ENCODE results near the gene MYH9. TPM values are rescaled to one million over a fixed set of nuclear protein-coding genes. Genes with fewer than 3 reads are reported as not detected.

The MYH9 gene
- total RNA-seq, 4 donors from 2014 or later, result 215 to 1,171 (median 400) TPM

DNA sequence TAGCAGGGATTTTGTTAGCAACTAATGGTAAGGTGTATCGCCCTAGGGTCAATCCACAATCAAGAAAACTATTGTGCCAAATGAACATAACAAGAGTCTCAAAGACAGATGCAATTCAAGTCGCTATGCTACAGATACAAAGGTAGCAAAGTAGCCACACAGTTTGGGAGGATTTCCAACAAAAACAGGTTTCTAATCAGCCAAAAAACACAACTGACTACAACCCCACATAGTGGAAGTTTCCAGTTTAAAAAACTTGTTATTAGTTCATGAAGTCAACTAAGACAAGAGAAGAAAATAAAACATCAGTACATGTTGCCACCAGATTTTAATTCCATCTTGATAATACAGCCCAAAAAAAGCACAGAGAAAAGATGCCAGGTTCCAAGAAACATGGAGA is 38.0 kb downstream of the MYH9 start:
- DNase-seq, result no peak
- H3K27ac ChIP-seq, result peak overlapping the region; percentile 96 to 98
- no peaks in the 10 kb centered on the region for H3K27me3 ChIP-seq
- TF ChIP-seq, protein P1, sequence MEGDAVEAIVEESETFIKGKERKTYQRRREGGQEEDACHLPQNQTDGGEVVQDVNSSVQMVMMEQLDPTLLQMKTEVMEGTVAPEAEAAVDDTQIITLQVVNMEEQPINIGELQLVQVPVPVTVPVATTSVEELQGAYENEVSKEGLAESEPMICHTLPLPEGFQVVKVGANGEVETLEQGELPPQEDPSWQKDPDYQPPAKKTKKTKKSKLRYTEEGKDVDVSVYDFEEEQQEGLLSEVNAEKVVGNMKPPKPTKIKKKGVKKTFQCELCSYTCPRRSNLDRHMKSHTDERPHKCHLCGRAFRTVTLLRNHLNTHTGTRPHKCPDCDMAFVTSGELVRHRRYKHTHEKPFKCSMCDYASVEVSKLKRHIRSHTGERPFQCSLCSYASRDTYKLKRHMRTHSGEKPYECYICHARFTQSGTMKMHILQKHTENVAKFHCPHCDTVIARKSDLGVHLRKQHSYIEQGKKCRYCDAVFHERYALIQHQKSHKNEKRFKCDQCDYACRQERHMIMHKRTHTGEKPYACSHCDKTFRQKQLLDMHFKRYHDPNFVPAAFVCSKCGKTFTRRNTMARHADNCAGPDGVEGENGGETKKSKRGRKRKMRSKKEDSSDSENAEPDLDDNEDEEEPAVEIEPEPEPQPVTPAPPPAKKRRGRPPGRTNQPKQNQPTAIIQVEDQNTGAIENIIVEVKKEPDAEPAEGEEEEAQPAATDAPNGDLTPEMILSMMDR (IDR thresholded peaks at IDR 0.05), result no peak
- TF ChIP-seq POLR2A (IDR thresholded peaks at IDR 0.05), result no peak
- intact Hi-C loops (cut with DNase I; ENCODE audit: low total_unique reads), result no loop called here
- H3K9me3 ChIP-seq, result no peaks in the 10 kb centered on the region
- H3K36me3 ChIP-seq, result no peaks in the 10 kb centered on the region
- no peak overlapping the region for H3K4me3 ChIP-seq
- H3K4me1 ChIP-seq, result peaks cover 4 to 40% of the 10 kb centered on the region in 2 donors

DNA sequence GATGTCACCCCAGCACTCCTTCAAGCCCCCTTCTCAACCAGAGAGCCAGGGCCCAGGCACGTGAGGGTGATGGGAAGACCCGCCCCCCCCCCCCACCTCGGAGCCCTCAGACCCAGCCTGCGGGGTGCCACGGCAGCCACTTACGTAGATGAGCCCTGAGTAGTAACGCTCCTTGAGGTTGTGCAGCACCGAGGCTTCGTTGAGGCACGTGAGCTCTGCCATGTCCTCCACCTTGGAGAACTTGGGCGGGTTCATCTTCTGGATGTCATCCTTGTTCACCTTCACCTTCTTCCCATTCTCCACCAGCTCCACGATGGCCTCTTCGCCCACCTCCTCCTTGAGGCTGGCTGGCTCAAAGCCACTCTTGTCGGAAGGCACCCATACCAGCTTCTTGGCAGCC is 39.0 kb downstream of the MYH9 start:
- Histone ChIP-seq H3K27me3 (no peaks in the 10 kb centered on the region), H3K4me3 (no peak overlapping the region), H3K9me3 (no peaks in the 10 kb centered on the region), H3K4me1 (peaks cover 4 to 46% of the 10 kb centered on the region in 2 donors), H3K27ac (peak overlapping the region; percentile 96 to 98), H3K36me3 (no peaks in the 10 kb centered on the region)
- TF ChIP-seq, protein P1 (IDR thresholded peaks at IDR 0.05), result no peak
- TF ChIP-seq POLR2A (IDR thresholded peaks at IDR 0.05), result no peak
- intact Hi-C loops (cut with DNase I; ENCODE audit: low total_unique reads), result no loop called here
- DNase-seq, result no peak

DNA sequence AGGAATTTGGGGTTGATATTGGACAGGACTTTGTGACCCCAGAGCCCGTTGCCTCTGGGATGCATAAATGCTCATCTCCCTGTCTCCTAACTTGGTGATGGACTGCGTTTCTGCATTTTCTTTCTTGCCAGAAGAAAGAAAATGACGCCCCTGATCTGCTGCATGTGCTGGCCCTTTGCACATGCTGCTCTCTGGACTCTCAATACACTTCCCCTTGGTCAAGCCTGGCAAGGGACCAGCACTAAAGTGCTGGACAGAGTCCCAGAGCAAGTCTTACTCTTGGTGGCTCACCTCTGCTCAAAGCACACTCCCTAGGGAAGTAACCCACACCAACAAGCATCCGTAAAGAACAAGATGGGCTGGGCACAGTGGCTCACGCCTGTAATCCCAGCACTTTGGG is 40.7 kb downstream of the MYH9 start:
- H3K27ac ChIP-seq, result peak overlapping the region; percentile 61 to 100
- no peaks in the 10 kb centered on the region for H3K36me3 ChIP-seq
- intact Hi-C loops (cut with DNase I; ENCODE audit: low total_unique reads), result no loop called here
- peak in 1 of 2 donors; percentile 24 for DNase-seq
- peaks cover 0 to 35% of the 10 kb centered on the region in 2 donors for H3K4me1 ChIP-seq
- no peaks in the 10 kb centered on the region for H3K9me3 ChIP-seq
- TF ChIP-seq, protein P1 (IDR thresholded peaks at IDR 0.05), result no peak
- no peak for TF ChIP-seq POLR2A (IDR thresholded peaks at IDR 0.05)
- no peak overlapping the region for H3K4me3 ChIP-seq
- no peaks in the 10 kb centered on the region for H3K27me3 ChIP-seq

DNA sequence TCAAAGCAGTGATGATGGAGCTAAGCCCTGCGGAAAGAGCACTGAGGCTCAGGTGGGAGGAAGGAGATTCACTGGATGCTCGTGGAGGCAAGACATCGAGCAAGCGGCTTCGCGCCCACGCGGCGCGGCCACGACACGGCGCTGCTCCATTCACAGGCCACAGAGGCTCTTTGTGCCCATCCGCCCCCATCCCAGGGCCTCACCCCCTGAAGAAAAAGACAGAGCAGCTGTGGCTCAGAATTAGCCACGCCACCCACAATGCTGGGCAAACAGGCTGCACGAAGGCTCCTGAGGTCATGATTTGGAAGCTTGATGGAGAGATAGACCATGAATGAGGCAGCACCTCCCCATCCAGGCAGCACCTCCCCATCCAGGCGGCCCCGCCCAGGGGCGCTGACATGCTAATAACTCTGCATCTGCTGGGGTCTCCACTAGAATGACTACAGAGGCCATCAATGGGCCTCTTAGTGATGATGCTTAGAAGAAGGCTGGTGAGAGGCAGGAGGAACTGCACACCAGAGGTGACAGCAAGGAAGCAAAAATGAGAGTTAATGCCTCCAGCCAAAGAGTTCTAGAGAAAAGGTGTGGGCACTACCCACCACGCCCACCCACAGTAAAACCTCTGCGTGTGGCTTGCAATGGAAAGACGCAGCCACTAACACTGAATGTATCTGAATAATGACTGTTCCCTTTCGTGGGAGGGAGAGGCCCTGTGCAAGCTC is 43.5 kb downstream of the MYH9 start:
- no peaks in the 10 kb centered on the region for H3K36me3 ChIP-seq
- TF ChIP-seq, protein P1 (IDR thresholded peaks at IDR 0.05), result no peak
- TF ChIP-seq POLR2A (IDR thresholded peaks at IDR 0.05), result no peak
- H3K9me3 ChIP-seq, result no peaks in the 10 kb centered on the region
- H3K4me3 ChIP-seq, result no peak overlapping the region
- intact Hi-C loops (cut with DNase I; ENCODE audit: low total_unique reads), result no loop called here
- H3K4me1 ChIP-seq, result peaks cover 0 to 30% of the 10 kb centered on the region in 2 donors
- peak overlapping the region; percentile 53 to 100 for H3K27ac ChIP-seq
- H3K27me3 ChIP-seq, result no peaks in the 10 kb centered on the region
- DNase-seq, result no peak

DNA sequence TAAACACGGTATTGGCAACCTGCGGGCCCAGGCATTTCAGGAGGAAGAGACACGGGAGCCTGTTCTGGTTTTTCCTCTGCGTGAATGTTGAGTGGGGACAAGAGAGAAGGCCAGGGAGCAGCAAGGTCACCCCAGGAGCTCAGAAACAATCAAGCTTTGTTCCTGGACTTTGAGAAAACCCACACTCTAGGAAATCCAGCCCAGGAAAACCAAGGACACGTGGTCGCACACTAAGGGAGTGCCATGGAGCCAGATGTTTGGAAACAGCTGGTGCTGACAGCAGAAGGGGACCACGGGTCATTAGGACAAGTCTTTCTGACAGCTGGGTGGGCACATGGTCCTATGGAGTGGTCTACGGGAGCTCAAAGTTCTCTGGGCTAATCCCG is 44.1 kb downstream of the MYH9 start:
- Histone ChIP-seq H3K27ac (peak overlapping the region; percentile 53 to 100), H3K4me3 (no peak overlapping the region), H3K27me3 (no peaks in the 10 kb centered on the region), H3K4me1 (peaks cover 0 to 30% of the 10 kb centered on the region in 2 donors), H3K36me3 (no peaks in the 10 kb centered on the region), H3K9me3 (no peaks in the 10 kb centered on the region)
- intact Hi-C loops (cut with DNase I; ENCODE audit: low total_unique reads), result no loop called here
- no peak for DNase-seq
- TF ChIP-seq, protein P1 (IDR thresholded peaks at IDR 0.05), result no peak
- no peak for TF ChIP-seq POLR2A (IDR thresholded peaks at IDR 0.05)
